HS-27A (cell line): ENCODE results near the gene PCDHB13.
"Not testable (repeated sequence)": the region's sequence is repeated elsewhere in the genome, so short reads cannot be mapped to it uniquely, and the experiment has no call there.

ENCODE experiments used
- DNase-seq: peaks from one replicate; pipeline ENCODE4 v3.0.0-alpha.2; 2012; ENCODE audit warnings: low read depth, missing footprints

PCDHB13 gene

DNA sequence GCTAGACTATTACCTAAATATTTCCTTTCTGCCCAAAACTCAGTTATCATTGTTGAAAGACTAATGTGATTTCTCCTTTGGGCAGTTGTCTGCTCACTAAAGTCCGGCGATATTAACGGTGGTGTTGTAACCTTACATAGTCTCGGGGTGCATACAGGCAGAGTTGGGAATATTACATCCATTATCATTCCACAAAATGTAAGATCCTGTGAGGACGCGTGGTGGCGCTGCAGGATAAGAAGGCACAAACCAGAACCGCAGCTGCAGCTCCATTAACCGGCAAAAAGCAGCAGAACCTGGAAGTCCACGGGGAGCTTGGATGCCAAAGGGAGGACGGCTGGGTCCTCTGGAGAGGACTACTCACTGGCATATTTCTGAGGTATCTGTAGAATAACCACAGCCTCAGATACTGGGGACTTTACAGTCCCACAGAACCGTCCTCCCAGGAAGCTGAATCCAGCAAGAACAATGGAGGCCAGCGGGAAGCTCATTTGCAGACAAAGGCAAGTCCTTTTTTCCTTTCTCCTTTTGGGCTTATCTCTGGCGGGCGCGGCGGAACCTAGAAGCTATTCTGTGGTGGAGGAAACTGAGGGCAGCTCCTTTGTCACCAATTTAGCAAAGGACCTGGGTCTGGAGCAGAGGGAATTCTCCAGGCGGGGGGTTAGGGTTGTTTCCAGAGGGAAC, at the start of gene PCDHB13:
Gene PCDHB13, plus strand, starts transcription at position 264 of the 684 bp plus-strand sequence. Its CDS starts 205 bp downstream, at position 469.
- not testable (repeated sequence) for DNase-seq

DNA sequence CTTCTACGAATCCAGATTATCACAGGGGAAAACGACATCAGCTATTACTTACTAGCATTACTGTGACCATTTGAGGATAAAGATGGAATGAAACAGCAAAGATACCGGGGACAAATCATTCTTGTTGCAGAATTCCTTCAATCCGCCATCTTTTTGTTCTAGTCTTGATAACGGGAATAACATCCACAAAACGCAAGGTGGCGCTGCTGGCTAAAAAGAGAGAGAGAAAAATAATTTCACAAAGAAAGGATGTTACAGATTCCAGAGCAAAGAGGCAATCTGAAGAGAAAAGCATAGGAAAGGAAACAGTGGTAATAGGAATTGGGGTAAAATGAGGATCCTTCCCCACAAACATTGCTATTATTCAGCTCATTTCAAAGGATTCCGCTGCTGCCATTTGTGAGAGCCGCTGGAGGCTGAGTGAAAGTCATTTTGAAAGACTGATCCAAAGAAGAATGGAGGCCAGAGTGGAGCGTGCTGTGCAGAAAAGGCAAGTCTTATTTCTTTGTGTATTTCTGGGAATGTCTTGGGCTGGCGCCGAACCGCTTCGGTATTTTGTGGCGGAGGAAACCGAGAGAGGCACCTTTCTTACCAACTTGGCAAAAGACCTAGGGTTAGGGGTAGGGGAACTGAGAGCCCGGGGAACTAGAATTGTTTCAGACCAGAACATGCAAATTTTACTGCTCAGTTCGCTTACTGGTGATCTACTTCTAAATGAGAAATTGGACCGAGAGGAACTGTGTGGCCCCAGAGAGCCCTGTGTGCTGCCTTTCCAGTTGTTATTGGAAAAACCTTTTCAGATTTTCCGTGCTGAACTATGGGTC, 41.1 kb upstream of the PCDHB13 start, which contains the start of gene PCDHB7:
Gene PCDHB7, plus strand, starts transcription at position 264 of the 824 bp plus-strand sequence. Its CDS starts 192 bp downstream, at position 456.
- DNase-seq, result no peak

DNA sequence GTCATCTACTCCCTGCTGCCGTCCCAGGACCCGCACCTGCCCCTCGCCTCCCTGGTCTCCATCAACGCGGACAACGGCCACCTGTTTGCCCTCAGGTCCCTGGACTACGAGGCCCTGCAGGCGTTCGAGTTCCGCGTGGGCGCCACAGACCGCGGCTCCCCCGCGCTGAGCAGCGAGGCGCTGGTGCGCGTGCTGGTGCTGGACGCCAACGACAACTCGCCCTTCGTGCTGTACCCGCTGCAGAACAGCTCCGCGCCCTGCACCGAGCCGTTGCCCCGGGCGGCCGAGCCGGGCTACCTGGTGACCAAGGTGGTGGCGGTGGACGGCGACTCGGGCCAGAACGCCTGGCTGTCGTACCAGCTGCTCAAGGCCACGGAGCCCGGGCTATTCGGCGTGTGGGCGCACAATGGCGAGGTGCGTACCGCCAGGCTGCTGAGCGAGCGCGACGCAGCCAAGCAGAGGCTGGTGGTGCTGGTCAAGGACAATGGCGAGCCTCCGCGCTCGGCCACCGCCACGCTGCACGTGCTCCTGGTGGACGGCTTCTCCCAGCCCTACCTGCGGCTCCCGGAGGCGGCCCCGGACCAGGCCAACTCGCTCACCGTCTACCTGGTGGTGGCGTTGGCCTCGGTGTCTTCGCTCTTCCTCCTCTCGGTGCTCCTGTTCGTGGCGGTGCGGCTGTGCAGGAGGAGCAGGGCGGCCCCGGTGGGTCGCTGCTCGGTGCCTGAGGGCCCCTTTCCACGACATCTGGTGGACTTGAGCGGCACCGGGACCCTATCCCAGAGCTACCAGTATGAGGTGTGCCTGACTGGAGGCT, 39.2 kb upstream of the PCDHB13 start:
- DNase-seq, result not testable (repeated sequence)

DNA sequence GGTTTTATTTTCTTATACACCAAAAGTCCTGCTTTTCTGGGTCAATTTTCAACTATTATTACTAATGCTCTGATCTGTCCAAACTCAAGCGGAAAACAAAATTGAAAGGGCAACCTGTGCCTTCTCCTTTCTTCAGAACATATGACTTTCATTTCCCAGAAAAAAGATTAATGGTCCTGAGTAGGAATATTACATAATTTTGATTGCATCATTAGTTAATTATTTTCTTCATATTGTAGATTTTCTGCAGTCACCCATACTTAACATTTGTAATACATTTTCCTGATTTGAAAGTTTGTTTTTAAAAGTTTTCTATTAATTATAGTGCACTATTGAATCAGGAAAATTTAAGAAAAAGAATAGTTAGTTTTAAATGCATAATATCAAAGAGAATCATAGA, 37.8 kb upstream of the PCDHB13 start:
- DNase-seq, result no peak

DNA sequence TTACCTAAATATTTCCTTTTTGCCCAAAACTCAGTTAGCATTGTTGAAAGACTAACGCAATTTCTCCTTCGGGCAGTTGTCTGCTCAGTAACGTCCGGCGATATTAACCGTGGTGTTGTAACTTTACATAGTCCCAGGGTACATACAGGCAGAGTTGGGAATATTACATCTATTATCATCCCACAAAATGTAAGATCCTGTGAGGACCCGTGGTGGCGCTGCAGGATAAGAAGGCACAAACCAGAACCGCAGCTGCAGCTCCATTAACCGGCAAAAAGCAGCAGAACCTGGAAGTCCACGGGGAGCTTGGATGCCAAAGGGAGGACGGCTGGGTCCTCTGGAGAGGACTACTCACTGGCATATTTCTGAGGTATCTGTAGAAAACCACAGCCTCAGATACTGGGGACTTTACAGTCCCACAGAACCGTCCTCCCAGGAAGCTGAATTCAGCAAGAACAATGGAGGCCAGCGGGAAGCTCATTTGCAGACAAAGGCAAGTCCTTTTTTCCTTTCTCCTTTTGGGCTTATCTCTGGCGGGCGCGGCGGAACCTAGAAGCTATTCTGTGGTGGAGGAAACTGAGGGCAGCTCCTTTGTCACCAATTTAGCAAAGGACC, 36.0 kb upstream of the PCDHB13 start, which contains the start of gene PCDHB8:
Gene PCDHB8, plus strand, starts transcription at position 214 of the 615 bp plus-strand sequence. Its CDS starts 245 bp downstream, at position 459.
- not testable (repeated sequence) for DNase-seq

DNA sequence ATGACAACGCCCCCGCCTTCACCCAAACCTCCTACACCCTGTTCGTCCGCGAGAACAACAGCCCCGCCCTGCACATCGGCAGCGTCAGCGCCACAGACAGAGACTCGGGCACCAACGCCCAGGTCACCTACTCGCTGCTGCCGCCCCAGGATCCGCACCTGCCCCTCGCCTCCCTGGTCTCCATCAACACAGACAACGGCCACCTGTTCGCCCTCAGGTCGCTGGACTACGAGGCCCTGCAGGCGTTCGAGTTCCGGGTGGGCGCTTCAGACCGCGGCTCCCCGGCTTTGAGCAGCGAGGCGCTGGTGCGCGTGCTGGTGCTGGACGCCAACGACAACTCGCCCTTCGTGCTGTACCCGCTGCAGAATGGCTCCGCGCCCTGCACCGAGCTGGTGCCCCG, 34.3 kb upstream of the PCDHB13 start:
- DNase-seq, result not testable (repeated sequence)

DNA sequence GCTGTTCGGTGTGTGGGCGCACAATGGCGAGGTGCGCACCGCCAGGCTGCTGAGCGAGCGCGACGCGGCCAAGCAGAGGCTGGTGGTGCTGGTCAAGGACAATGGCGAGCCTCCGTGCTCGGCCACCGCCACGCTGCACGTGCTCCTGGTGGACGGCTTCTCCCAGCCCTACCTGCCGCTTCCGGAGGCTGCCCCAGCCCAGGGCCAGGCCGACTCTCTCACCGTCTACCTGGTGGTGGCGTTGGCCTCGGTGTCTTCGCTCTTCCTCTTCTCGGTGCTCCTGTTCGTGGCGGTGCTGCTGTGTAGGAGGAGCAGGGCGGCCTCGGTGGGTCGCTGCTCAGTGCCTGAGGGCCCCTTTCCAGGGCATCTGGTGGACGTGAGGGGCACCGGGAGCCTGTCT, 33.8 kb upstream of the PCDHB13 start:
- not testable (repeated sequence) for DNase-seq

DNA sequence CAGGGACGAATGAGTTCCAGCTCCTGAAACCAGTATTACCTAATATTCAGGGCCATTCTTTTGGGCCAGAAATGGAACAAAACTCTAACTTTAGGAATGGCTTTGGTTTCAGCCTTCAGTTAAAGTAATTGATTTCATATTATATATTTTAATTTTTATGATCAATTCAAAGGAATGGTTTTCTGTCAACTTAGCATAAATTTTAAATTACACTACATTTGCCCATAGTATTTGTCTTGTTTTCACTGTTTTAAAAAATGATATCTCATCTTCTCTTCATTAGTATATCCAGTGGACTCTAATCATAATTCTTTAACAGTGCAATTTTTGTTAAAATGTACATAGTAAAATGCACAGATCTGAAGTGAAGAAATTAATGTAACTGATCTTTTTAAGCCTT, 33.4 kb upstream of the PCDHB13 start:
- DNase-seq, result no peak

DNA sequence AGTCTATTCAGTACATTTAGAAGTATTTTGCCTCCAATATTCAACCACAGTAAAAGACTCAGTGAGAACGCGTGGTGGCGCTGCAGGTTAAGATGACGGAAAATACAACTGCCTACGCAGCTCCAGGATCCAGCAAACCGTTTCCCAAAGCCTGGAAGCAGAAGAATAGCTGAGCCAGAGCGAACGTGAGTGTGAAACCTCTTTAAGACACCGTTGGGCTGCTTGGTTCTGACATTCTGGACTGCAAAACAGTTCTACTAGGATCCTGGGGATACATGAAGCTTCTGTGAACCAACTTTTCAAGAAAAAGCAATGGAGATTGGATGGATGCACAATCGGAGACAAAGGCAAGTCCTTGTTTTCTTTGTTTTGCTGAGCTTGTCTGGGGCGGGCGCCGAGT, 31.5 kb upstream of the PCDHB13 start, which contains the start of gene PCDHB16:
Gene PCDHB16, plus strand, starts transcription at position 140 of the 400 bp plus-strand sequence. Its CDS starts 173 bp downstream, at position 313.
- no peak for DNase-seq

DNA sequence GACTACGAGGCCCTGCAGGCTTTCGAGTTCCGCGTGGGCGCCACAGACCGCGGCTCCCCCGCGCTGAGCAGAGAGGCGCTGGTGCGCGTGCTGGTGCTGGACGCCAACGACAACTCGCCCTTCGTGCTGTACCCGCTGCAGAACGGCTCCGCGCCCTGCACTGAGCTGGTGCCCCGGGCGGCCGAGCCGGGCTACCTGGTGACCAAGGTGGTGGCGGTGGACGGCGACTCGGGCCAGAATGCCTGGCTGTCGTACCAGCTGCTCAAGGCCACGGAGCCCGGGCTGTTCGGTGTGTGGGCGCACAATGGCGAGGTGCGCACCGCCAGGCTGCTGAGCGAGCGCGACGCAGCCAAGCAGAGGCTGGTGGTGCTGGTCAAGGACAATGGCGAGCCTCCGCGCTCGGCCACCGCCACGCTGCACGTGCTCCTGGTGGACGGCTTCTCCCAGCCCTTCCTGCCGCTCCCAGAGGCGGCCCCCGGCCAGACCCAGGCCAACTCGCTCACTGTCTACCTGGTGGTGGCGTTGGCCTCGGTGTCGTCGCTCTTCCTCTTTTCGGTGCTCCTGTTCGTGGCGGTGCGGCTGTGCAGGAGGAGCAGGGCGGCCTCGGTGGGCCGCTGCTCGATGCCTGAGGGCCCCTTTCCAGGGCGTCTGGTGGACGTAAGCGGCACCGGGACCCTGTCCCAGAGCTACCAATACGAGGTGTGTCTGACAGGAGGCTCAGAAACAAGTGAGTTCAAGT, 29.4 kb upstream of the PCDHB13 start:
- not testable (repeated sequence) for DNase-seq

DNA sequence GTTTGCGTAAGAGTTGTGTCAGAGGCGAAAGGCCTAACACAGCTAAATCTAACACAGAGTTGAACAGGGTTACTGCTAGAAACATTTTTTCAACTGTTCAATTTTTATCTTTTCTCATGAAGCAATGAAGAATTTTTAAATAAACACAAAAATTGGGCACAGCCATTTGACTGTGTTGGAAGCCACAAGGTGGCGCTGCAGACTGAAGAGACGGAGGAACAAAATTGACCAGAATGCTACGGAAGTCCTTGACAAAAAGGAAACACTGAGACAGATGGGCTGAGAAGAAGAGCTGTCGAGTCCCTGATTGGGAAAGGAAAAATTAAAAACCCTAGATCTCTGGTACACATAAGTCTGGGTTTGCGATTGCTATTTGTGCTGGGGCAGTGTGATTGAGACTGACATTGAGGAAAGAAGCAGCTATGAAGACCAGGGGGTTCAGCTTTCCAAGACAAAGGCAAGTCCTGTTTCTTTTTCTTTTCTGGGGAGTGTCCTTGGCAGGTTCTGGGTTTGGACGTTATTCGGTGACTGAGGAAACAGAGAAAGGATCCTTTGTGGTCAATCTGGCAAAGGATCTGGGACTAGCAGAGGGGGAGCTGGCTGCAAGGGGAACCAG, 26.7 kb upstream of the PCDHB13 start, which contains the start of gene PCDHB9:
Gene PCDHB9, plus strand, starts transcription at position 265 of the 616 bp plus-strand sequence. Its CDS starts 158 bp downstream, at position 423.
- no peak for DNase-seq

DNA sequence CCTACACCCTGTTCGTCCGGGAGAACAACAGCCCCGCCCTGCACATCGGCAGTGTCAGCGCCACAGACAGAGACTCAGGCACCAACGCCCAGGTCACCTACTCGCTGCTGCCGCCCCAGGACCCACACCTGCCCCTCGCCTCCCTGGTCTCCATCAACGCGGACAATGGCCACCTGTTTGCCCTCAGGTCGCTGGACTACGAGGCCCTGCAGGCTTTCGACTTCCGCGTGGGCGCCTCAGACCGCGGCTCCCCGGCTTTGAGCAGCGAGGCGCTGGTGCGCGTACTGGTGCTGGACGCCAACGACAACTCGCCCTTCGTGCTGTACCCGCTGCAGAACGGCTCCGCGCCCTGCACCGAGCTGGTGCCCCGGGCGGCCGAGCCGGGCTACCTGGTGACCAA, 25.0 kb upstream of the PCDHB13 start:
- not testable (repeated sequence) for DNase-seq

DNA sequence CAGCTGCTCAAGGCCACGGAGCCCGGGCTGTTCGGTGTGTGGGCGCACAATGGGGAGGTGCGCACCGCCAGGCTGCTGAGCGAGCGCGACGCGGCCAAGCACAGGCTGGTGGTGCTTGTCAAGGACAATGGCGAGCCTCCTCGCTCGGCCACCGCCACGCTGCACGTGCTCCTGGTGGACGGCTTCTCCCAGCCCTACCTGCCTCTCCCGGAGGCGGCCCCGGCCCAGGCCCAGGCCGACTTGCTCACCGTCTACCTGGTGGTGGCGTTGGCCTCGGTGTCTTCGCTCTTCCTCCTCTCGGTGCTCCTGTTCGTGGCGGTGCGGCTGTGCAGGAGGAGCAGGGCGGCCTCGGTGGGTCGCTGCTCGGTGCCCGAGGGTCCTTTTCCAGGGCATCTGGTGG, 24.6 kb upstream of the PCDHB13 start:
- not testable (repeated sequence) for DNase-seq

DNA sequence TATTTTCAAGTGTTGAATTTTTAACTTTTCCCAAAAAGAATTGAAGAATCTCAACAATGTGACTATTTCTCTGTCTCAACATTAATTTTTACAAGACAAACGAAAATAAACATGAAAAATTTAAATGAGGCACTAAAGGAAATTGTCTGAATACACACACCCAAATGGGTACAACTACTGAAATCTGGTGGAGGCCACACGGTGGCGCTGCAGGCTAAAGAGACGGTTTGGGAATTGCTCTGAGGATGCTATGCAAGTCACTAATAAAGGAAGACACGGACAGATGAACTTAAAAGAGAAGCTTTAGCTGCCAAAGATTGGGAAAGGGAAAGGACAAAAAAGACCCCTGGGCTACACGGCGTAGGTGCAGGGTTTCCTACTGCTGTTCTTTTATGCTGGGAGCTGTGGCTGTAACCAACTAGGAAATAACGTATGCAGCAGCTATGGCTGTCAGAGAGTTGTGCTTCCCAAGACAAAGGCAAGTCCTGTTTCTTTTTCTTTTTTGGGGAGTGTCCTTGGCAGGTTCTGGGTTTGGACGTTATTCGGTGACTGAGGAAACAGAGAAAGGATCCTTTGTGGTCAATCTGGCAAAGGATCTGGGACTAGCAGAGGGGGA, 21.5 kb upstream of the PCDHB13 start, which contains the start of gene PCDHB10:
Gene PCDHB10, plus strand, starts transcription at position 244 of the 616 bp plus-strand sequence. Its CDS starts 200 bp downstream, at position 444.
- no peak for DNase-seq

DNA sequence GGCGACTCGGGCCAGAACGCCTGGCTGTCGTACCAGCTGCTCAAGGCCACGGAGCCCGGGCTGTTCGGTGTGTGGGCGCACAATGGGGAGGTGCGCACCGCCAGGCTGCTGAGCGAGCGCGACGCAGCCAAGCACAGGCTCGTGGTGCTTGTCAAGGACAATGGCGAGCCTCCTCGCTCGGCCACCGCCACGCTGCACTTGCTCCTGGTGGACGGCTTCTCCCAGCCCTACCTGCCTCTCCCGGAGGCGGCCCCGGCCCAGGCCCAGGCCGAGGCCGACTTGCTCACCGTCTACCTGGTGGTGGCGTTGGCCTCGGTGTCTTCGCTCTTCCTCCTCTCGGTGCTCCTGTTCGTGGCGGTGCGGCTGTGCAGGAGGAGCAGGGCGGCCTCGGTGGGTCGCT, 19.4 kb upstream of the PCDHB13 start:
- DNase-seq, result not testable (repeated sequence)

DNA sequence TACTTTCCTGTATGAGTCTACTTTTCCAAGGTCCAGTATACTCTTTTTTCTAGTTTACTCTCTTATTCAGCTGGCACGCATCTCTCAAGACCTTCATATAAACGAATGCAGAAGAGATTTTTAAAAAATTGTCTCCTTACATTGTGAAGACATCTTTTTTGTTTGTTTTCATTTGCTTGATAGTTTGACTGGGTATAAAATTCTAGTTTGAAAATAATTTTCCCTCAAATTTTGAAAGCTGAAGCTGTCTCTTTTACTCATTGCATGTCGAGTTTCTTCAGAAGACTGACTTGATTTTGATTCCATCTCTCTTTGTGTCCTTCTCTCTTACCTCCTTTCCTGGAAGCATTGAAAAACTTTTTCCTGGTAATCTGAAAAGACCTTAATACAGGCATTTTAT, 17.4 kb upstream of the PCDHB13 start:
- no peak for DNase-seq

DNA sequence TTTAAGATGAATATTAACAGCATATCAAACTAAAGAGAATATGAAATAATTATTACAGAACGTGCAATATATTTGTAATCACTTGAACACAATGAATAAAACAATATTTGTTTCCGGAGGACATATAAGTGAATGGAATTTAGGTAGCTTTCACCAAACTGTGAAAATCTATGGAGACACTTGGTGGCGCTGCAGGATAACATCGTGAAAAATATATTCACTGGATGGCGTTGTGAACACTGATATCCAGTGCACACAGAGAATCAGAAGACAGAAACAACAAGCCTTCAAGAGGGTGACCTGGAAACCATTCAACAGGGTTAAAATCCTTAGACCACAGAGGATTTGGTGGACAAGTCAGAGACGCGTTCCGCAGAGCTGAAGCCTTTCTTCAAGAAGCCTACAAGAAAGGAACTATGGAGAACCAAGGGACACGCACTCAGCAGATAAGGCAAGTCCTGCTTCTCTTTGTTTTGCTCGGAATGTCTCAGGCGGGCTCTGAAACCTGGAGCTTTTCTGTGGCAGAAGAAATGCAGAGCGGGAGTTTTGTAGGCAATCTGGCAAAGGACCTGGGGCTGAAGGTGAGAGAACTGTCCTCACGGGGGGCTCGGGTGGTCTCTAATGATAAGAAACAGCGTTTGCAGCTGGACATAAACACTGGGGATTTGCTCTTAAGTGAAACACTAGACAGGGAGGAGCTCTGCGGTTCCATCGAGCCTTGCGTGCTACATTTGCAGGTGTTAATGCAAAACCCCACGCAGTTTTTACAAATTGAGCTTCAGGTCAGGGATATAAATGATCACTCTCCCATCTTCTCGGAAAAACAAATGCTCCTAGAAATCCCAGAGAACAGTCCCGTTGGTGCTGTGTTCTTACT, 14.1 kb upstream of the PCDHB13 start, which contains the start of gene PCDHB11:
Gene PCDHB11, plus strand, starts transcription at position 269 of the 877 bp plus-strand sequence. Its CDS starts 148 bp downstream, at position 417.
- DNase-seq, result no peak

DNA sequence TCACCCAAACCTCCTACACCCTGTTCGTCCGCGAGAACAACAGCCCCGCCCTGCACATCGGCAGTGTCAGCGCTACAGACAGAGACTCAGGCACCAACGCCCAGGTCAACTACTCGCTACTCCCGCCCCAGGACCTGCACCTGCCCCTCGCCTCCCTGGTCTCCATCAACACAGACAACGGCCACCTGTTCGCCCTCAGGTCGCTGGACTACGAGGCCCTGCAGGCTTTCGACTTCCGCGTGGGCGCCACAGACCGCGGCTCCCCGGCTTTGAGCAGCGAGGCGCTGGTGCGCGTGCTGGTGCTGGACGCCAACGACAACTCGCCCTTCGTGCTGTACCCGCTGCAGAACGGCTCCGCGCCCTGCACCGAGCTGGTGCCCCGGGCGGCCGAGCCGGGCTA, 12.6 kb upstream of the PCDHB13 start:
- DNase-seq, result not testable (repeated sequence)
